NCI-H524 (cell line): ENCODE data around the gene DIS3L2.
"Not testable (repeated sequence)": the region's sequence is repeated elsewhere in the genome, so short reads cannot be mapped to it uniquely, and the experiment has no call there.

Source experiments
- DNase-seq, 2 experiments: peaks; one replicate each; lab custom pipeline; 2025; lab: John Stamatoyannopoulos, UW

Gene DIS3L2

DNA sequence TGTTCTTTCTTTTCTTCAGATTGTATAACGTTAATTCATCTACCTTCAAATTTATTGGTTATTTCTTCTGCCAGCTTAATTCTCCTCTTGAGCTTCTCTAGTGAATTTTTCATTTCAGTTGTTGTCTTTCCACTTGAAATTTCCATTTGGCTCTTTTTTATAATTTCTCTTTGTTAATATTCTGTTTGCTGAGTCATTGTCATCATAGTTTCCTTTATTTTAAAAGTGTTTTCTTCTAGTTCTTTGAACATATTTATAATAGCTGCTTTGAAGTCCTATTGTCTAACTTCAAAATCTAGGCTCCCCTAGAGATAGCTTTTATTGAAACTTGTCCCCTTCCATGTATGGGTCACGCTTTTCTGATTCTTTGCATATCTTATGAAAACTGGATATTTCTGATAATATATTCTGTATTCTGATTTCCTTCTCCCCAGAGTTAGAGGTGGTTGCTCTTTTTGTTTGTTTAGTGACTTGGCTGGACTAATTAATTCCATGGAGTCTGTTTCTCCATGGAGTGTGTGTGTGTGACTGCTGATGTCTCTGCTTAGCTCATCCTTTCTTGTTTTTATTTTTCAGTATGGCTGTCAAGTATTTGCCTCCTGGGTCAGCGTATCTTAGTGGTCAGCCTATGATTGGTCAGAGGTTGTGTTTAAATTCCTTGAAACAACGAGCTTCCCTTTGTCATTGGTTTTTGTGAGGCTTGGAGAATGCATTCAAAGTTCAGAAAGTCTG, 47.6 kb downstream of the DIS3L2 start:
- no peak for DNase-seq

DNA sequence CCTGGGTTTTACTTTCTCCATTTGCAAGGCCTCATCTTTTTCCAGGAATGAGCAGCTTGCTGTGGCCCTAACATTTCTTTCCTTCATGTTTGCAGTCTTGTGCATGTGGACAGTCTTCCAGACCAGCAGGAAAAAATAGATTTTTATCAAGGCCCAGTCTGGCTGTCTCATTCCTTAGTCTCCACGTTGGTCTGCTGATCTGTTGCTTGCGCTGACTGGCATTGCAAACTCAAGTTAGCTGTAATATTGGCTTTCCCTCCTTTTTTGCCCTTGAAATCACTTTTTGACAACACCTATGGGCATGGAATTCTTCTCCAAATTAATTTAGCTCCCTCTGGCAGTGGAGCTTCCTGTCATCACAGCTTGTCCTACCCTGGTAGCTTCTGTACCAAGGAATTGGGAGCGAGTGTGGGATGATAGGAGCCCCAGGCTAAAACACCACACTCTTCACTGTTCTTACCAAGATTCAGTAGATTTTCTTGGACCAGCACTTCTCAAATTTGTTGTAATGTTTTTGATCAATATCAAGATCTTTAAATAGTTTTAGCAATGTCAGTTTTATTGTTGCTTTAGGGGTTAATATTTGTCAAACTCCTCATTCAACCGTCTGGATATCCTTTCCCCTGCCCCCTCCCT, 48.2 kb downstream of the DIS3L2 start:
- DNase-seq: no peak

DNA sequence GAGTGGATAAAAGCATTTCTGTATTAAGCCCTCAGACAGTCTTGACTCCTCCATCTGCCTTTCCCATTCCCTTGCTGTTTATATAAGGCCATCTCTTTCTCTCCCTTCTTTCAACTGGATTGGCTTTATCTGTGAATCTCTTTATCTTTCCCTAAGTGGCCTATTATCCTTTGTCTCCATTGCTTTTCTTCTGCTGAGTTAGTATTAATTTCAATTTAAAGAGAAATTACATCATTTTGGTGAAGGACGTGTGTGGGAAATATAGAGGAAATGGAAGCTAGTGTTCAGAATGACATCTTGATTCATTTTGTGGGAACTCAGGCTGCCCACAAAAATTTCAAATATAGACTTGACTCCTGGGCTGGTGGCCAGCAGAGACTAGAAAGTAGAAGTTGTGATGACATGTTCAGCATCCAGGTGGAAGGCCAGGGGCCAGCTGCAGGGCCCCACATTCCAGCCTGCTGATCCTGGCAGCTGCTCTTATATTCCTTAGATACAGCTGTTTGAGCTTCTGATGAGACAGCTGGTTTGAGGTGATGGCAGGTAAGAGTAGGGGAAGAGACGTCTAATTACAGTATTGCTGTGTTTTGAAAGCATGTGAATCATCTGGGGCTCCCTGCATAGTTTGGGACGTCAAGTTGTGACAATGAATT, 52.3 kb downstream of the DIS3L2 start:
- no peak for DNase-seq

DNA sequence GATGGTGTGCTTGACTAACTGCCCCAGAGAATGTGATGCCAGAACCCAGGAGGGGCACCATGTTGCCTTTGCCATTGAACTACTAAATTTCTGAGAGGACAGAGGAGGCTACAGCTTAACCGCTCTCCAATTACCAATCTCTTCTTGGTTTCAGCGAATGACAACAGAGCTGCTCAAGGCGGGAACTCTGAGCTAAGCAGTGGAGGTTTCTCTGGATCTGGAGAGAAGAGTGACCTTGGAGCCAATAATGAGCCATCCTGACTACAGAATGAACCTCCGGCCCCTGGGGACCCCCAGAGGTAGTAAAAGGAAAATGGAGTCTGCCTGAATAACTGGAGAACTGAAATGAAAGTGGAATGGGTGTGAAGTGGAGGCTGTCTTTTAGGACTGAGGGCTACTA, 53.2 kb downstream of the DIS3L2 start:
- peak in 1 of 2 experiments; percentile 27 for DNase-seq

DNA sequence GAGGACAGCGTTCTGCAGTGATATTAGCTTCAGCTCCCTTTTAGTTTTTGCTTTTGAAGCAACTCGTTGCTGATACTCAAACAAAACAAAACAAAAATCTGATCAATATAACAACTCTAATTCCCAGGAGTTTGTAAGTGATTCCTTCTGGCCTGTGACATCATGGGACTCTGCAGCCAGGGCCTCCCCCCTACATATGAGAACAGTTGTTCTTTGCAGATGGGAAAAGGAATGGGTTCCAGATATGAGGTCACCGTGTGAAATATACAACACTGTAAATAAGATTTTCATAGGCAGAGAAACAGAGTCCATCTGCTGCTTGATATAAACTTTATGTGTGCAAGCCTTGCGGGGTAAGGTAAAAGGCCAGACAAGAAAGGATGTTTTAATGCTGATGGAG, 56.7 kb downstream of the DIS3L2 start:
- no peak for DNase-seq

DNA sequence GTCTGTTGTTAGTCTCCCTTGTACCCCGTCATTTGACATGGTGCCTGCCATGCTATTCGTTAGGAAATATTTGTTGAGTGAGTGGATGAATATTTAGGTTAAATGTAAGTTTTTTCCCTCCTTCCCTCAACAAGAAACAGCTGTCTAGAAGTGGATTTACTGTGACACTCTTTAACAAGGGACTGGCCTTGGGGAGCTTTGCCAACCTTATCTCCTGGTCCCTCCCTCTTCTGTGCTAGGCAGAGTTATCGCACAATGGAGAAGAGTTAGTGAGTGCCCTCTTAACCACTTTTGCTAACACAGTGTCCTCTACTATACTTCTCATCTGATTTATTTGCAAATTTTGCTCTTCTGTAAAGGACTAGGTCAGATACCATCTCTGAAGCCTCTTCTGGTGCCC, 61.2 kb downstream of the DIS3L2 start:
- peak in 1 of 2 experiments; percentile 2 for DNase-seq

DNA sequence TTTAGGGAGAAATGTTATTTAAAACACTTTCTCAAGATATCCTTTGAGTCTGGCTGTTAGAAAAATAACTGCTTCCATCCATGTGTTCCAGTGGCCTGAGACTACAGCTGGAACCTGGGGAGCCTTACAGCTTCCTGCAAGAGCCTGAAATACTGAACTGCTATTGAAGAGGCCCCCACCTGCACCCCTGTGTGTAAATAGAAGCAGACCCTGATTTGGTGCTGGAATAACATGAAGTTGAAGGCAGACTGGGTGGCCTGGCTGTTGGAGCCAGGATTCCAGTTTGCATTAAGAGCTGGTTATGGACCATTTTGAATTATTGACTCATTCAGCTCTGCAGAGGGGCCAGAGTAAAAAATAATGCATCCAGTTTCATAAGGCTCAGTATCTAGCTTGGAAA, 61.9 kb downstream of the DIS3L2 start:
- no peak for DNase-seq

DNA sequence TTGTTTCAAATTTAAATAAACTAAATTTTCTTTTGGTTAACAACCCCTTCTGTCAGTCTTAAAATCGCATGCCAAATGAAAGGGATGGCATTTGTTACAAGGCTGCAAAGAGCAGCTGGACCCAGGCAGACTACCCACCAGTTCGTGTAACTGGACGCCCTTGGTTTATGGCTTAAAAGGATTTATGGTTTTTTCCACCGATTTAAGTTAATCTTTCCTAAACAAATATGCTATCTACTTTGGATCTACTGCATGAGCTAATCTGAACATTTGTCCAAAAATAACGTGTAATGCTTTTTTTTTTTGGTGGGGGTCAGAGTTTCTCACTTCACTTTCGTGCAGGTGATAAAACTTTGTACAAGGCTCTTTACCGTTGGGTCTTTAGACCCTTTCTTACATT, 62.9 kb downstream of the DIS3L2 start:
- peak; percentile 55 to 82 for DNase-seq

DNA sequence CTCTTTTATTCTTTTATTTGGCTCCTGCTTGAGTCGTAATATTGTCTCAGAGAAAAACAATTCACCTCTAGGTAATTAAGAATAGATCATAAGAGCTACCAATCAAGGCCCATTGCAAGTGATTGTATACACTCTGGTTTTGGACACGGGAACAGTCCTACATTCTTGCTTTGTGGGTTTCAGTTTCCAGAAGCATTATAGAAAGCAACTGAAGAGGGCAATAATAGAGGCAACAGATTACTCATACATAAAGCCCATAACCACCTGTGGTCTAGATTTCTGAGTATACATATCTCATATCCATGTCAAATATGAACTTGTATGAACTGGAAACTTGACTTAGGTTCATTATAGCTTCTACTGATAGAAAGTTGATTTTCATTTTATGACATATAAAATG, 65.4 kb downstream of the DIS3L2 start:
- no peak for DNase-seq

DNA sequence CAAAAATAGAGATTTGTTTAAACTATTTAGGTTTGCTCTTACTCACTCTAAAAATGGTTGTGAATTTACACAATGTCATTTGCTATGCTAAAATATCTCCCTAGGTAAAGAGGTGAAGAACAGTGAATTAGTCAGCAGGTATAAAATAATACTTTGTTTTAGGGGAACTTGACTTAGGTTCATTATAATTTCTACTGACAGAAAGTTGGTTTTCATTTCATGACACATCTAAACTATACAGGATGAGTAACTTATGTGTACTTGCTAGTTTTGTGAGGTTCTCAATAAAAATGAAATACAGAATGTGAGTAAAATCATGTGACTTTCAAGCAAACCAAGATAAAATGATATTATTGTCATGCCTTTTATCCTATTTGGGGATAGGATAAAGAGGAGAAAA, 66.0 kb downstream of the DIS3L2 start:
- DNase-seq: no peak

DNA sequence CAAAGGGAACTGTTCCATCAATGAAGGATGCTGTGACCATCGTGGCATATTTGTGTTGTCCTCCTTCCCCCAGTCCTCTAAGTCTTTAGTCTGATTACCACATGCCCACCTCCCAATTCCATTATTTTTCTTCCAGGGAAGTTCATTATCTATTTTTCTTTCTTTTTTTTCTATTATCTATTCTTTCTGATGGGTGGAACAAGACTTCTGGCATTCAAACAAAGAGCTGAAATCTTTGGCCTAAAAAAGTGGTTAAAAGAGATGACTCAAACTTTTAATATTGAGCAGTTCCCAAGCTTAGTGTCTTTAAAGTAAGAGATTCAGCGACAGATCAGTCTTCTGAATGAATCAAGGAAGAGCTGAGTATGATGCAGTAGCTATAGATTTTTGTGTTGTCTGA, 66.6 kb downstream of the DIS3L2 start:
- DNase-seq: no peak

DNA sequence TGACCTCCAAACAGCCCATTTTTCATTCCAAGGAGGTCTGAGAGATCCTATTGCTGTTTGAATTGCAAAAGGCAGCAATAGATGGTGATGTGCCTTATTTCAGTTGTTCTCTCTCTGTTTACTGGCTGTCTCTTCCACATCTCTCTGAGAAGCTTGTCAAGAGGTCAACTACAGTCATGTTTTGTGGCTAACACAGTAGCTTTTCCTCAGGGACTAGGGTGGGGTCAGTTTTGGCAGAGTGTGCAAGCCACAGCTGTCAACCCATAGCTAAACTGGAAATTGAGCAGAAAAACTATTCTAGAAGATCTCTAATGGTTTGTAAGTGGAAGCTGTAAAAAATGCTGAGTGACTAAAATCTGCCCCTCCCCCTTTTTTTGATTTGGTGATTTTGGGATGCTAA, 67.1 kb downstream of the DIS3L2 start:
- no peak for DNase-seq

DNA sequence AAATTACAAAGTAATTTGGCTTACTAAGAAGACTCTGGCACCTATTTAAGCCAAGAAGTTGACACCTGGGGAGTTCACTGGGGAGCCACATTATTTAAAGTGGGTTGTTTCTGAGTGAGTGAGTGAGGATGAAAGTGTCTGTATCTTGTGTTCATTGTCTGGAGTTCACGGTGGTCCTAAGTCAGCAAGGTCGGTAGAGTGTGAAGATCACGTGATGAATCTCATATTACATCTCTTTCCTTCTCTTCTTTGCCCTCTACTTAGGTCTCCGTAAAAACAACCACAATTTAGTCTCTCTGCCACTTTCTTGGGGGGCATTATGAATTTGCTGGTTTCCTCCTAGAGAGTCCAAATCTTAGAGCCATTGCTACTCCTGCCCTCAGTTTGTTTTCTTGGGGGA, 67.8 kb downstream of the DIS3L2 start:
- DNase-seq: no peak

DNA sequence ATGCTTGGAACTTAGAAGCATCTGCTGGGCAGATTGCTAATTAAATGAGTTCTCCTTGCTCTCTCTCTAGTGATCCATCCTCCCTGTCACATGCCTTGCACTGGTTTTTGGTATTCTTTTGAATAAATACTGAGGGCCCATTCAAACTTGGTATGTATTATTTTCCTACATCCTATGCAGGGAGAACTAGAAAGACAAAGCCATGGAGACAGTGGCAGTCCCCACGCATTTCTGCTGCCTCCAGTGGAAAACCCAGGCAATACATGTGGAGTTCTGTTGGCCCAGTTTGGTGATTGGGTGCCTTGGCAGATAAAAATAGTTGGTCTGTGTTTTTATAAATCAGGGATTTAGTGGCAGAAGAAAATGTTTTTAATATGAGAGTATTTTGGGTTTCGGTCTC, 68.7 kb downstream of the DIS3L2 start:
- no peak for DNase-seq

DNA sequence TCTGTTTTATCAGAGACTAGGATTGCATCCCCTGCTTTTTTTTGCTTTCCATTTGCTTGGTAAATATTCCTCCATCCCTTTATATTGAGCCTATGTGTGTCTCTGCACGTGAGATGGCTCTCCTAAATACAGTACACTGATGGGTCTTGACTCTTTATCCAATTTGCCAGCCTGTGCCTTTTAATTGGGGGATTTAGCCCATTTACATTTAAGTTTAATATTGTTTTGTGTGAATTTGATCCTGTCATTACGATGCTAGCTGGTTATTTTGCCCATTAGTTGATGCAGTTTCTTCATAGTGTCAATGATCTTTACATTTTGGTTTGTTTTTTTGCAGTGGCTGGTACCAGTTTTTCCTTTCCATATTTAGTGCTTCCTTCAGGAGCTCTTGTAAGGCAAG, 73.8 kb downstream of the DIS3L2 start:
- not testable (repeated sequence) for DNase-seq

DNA sequence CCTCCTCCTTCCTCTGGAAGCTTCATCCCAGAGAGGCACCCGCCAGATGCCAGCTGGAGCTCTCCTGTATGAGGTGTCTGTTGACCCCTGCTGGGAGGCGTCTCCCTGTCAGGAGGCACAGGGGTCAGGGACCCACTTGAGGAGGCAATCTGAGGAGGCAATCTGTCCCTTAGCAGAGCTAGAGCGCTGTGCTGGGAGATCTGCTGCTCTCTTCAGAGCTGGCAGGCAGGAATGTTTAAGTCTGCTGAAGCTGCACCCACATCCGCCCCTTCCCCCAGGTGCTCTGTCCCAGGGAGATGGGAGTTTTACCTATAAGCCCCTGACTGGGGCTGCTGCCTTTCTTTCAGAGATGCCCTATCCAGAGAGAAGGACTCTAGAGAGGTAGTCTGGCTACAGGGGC, 75.4 kb downstream of the DIS3L2 start:
- peak in 1 of 2 experiments; percentile 5 for DNase-seq

DNA sequence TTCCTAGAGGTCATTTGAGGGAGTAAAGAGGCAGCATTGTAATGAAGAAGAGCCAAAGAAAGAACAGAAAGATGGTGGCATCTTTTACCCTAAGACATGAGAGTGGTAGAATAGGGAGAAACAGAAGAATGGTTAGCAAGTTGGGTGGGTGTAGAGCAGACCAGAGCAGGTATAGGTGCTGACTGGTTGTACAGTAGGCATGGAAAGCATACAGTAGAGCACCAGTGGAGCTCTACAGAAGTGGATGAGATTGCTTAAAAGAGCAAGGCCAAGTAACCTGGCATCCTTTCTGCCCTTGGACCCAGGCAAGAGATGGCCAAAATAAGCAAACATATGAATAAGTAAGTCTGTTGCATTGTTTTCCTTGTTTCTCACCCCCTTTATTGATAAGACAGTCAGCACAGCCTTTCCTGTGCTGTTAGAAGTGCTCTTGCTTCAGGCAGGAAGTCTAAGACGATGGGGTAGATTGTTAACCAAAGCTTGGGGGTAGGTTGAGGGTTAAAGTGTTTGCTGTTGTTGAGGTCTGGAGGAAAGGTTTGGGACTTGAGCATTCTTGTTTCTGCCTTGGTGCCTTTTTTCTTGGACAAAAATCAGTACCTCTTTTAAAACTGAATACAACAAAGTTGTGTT, 76.9 kb downstream of the DIS3L2 start:
- DNase-seq: no peak

DNA sequence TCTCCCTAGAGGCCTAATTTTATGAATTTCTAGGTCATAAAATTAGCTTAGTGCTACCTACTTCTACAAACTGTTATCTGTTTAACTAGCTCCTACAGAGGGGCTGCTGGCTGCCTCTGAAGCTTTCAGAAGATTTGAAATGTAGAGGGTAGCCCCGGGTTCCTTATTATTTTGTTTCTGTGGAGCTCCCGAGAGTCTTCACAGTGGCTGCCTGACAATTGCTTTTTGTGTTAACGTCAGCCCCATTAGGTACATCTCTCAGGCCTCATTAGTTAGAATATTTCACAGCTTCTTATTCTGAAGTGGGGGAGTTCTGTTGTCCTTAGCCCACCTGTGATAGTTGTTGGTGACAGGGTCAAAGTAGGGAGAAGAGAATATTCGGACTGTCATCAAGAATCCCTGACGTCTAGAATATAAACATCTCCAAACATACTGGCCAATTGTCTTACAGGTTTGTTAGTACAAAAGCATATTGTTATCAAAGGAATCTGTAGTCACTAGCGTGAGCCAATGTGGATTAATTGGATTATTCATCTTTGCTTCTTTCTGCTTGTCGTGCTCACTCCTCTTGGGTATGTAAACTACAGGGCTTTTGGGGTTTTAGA, 77.5 kb downstream of the DIS3L2 start:
- DNase-seq: no peak

DNA sequence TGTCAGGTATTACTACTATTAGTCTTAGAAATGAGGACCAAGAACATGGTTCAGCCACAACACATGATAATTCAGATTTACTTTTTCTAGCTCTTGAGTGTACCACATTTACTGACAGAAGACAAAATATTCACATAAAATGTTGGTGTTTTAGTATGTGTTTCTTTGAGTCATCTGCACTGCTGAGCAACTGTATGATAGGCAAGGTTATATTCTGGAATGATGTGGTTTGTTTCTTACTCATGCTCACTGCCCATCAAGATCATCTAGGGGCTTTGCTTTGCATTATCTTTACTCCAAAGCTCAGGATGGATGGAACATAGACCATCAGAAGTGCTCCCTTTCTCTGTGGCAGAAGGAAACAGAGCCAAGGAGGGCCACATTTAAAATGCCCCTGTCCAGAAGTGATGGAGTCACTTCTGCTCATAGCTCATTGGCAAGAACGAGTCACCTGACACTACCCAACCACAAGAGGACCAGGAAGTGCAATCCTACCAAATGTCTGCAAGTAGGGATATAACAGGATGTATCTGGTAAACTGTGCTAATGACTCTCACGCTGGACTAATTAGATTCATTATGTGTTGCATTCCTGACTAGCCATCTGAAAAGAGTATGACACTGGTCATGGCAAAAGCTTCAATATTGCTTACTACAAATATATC, 81.5 kb downstream of the DIS3L2 start:
- no peak for DNase-seq

DNA sequence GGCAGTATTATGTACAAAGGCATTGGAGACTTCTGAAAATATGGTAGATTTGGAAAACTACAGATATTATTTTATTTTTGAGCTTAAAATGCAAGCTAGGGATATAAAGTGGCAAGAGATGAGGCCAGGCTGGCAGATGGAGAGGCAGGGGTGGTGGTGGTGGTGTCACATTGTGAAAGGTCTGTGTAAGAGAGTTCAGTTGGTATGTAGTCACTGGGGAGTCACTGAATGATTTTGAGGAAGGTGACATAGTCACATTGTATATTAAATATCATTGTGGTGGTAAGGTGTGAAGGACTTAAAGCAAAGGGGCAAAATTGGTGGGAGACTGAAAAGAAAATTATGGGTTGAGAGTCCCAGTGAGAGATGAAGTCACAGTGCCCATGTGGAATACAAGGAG, 82.5 kb downstream of the DIS3L2 start:
- DNase-seq: no peak

DNA sequence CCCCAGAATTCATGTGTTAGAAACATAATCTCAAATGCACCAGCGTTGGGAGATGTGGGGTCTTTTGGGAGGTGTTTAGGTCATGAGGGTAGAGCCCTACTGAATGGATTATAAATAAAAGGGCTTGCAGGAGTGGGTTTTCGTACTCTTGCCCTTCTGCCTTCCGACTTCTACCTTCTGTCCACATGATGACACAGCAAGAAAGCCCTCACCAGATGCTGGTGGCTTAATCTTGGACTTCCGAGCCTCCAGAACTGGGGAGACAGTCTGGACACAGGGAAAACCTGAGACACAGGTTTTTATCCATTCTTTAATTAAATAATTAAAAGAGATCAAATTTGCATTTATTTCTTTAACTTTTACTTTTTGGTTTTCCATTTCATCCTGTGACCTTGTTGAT, 87.8 kb downstream of the DIS3L2 start:
- DNase-seq: peak in 1 of 2 experiments; percentile 40

DNA sequence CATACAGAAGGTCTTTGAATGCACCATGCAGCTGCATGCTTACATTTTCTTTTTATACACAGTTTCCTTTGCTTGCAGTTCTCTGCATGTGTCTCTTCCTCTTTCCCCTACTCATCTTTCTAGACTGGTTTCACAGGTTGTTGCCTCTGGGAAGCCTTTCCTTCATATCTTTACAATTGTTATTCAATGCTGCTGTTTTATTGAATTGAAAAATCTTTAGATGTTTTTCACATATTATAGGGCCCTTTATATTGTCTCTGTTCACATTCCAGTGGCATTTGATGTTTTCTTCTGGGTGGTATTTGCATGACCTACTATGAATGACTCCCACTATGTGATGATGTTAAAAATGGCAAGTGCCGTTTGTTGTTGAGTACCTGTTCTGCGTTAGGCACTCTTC, 91.1 kb downstream of the DIS3L2 start:
- no peak for DNase-seq
